IgD-negative memory B cell (primary cell): ENCODE measurements around the gene KCNN2. TPM values are rescaled to one million over a fixed set of nuclear protein-coding genes. Genes with fewer than 3 reads are reported as not detected.
"Not testable (repeated sequence)": the region's sequence is repeated elsewhere in the genome, so short reads cannot be mapped to it uniquely, and the experiment has no call there.

Source experiments
- H3K27ac Mint-ChIP-seq, 3 donors: one replicate each; pipeline ENCODE4 v1.8.0; 2020 to 2022; ENCODE audit warnings: mild to moderate bottlenecking in 3 of 3, mixed read lengths in 3 of 3, moderate library complexity in 1 of 3
- H3K27me3 Mint-ChIP-seq: one replicate; pipeline ENCODE4 v1.8.0; 2021; ENCODE audit warnings: mixed read lengths
- H3K36me3 Mint-ChIP-seq: one replicate; pipeline ENCODE4 v1.8.0; 2020; ENCODE audit warnings: mild to moderate bottlenecking, mixed read lengths
- H3K4me1 Mint-ChIP-seq, 3 donors: one replicate each; pipeline ENCODE4 v1.8.0; 2020 to 2022; ENCODE audit warnings: mixed read lengths in 3 of 3, mild to moderate bottlenecking in 1 of 3
- H3K4me3 Mint-ChIP-seq, 4 donors: one replicate each; pipeline ENCODE4 v1.8.0; 2020 to 2022; ENCODE audit warnings: mild to moderate bottlenecking in 4 of 4, mixed read lengths in 4 of 4, moderate library complexity in 3 of 4
- H3K9me3 Mint-ChIP-seq, 3 donors: one replicate each; pipeline ENCODE4 v1.8.0; 2020 to 2021; ENCODE audit warnings: mixed read lengths in 3 of 3, mild to moderate bottlenecking in 1 of 3
- polyA plus RNA-seq: library from polyadenylated mRNA; unstranded; fragments of 300-500 nt; fragmentation: Illumina TruSeq; gene quantifications from one replicate; pipeline ENCODE4 v1.2.3, GENCODE V29; 2021

KCNN2 gene
- polyA plus RNA-seq, 1 donor from 2014 or later = not detected

GRCh38 chr5:114427204-114427603 is 65.3 kb downstream of the KCNN2 start:
- Mint-ChIP-seq H3K4me1 (no peaks in the 10 kb centered on the region), H3K27ac (no peak overlapping the region), H3K9me3 (no peaks in the 10 kb centered on the region), H3K36me3 (no peaks in the 10 kb centered on the region), H3K27me3 (no peaks in the 10 kb centered on the region), H3K4me3 (no peak overlapping the region)

- no peaks in the 10 kb centered on the region for H3K4me1 Mint-ChIP-seq
- H3K9me3 Mint-ChIP-seq = no peaks in the 10 kb centered on the region
- no peaks in the 10 kb centered on the region for H3K27me3 Mint-ChIP-seq
- H3K4me3 Mint-ChIP-seq = no peak overlapping the region
- H3K27ac Mint-ChIP-seq = no peak overlapping the region
- H3K36me3 Mint-ChIP-seq = no peaks in the 10 kb centered on the region
These were observed 68.7 kb downstream of the KCNN2 start for GRCh38 chr5:114430532-114430931.

GRCh38 chr5:114432684-114433083 is 70.8 kb downstream of the KCNN2 start:
- not testable (repeated sequence) for H3K27me3 Mint-ChIP-seq, H3K27ac Mint-ChIP-seq, H3K4me1 Mint-ChIP-seq, H3K4me3 Mint-ChIP-seq, H3K9me3 Mint-ChIP-seq, H3K36me3 Mint-ChIP-seq

GRCh38 chr5:114434396-114435219 is 72.7 kb downstream of the KCNN2 start:
- Mint-ChIP-seq H3K9me3 (no peaks in the 10 kb centered on the region), H3K36me3 (peaks cover 5% of the 10 kb centered on the region), H3K27ac (no peak overlapping the region), H3K27me3 (peaks cover 5% of the 10 kb centered on the region), H3K4me3 (no peak overlapping the region), H3K4me1 (peaks cover 0 to 3% (median 0%) of the 10 kb centered on the region in 3 donors)

- H3K4me3 Mint-ChIP-seq = no peak overlapping the region
These were observed 73.3 kb downstream of the KCNN2 start for GRCh38 chr5:114435220-114435481.

GRCh38 chr5:114435885-114436299 is 74.0 kb downstream of the KCNN2 start:
- Mint-ChIP-seq H3K9me3 (no peaks in the 10 kb centered on the region), H3K27me3 (peaks cover 5% of the 10 kb centered on the region), H3K4me3 (no peak overlapping the region), H3K27ac (no peak overlapping the region), H3K36me3 (peaks cover 5% of the 10 kb centered on the region), H3K4me1 (peaks cover 0 to 3% (median 0%) of the 10 kb centered on the region in 3 donors)

More at GRCh38 chr5:114435220-114435481, 73.3 kb downstream of the KCNN2 start:
- H3K27ac Mint-ChIP-seq = no peak overlapping the region
- H3K4me1 Mint-ChIP-seq = peaks cover 0 to 3% (median 0%) of the 10 kb centered on the region in 3 donors
- peaks cover 5% of the 10 kb centered on the region for H3K36me3 Mint-ChIP-seq
- H3K9me3 Mint-ChIP-seq = no peaks in the 10 kb centered on the region
- peaks cover 5% of the 10 kb centered on the region for H3K27me3 Mint-ChIP-seq

DNA sequence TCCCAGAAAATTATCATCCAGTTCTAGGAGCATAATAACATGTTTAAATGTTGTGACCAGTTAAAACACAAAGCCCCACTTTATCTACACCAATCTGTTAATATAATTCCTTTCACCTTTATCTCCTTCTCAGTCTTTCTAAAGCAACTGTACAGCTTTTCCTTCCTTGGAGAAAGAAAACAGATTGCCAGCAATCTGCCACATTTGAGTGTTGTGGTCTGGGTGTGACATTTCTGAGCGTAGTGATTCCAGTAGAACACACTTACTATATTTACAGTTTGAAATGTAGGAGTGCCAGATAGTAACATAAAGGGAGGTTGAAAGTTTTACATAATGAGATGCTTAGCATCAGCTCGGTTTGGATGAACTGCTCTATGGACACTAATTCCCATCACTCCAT is 76.1 kb downstream of the KCNN2 start:
- Mint-ChIP-seq H3K4me3 (no peak overlapping the region), H3K27me3 (peaks cover 8% of the 10 kb centered on the region), H3K4me1 (peaks cover 0 to 3% (median 0%) of the 10 kb centered on the region in 3 donors), H3K9me3 (no peaks in the 10 kb centered on the region), H3K27ac (no peak overlapping the region), H3K36me3 (peaks cover 5% of the 10 kb centered on the region)

GRCh38 chr5:114438471-114438870 is 76.6 kb downstream of the KCNN2 start:
- no peaks in the 10 kb centered on the region for H3K9me3 Mint-ChIP-seq
- H3K4me1 Mint-ChIP-seq = peaks cover 0 to 3% (median 0%) of the 10 kb centered on the region in 3 donors
- H3K27me3 Mint-ChIP-seq = peaks cover 8% of the 10 kb centered on the region
- no peak overlapping the region for H3K4me3 Mint-ChIP-seq
- H3K27ac Mint-ChIP-seq = no peak overlapping the region
- peaks cover 5% of the 10 kb centered on the region for H3K36me3 Mint-ChIP-seq

GRCh38 chr5:114447084-114447773 is 85.4 kb downstream of the KCNN2 start:
- H3K4me1 Mint-ChIP-seq = peaks cover 0 to 7% (median 2%) of the 10 kb centered on the region in 3 donors
- peaks cover 10% of the 10 kb centered on the region for H3K27me3 Mint-ChIP-seq
- no peak overlapping the region for H3K27ac Mint-ChIP-seq
- H3K9me3 Mint-ChIP-seq = no peaks in the 10 kb centered on the region
- H3K36me3 Mint-ChIP-seq = no peaks in the 10 kb centered on the region
- no peak overlapping the region for H3K4me3 Mint-ChIP-seq

DNA sequence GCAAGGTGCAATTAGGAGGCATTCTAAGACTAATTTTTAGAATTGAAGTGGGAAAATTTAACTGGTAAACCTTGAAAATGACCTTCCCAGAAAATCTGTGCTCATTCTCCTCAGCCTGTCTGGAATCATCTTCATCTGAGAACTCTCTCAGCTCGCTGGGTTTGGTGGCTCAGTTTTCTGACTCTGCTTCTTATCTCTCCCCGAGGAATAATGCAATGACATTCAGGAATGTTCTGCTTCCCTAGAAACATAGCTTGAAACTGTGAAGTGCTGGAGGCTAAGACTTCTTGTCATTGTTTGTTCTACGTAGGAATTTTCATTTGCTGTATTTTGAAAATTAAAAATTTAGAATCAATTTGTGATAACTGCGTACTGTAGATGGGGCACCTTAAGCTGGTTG is 86.6 kb downstream of the KCNN2 start:
- peaks cover 0 to 7% (median 2%) of the 10 kb centered on the region in 3 donors for H3K4me1 Mint-ChIP-seq
- H3K27me3 Mint-ChIP-seq = peaks cover 8% of the 10 kb centered on the region
- H3K9me3 Mint-ChIP-seq = no peaks in the 10 kb centered on the region
- H3K4me3 Mint-ChIP-seq = no peak overlapping the region
- H3K36me3 Mint-ChIP-seq = no peaks in the 10 kb centered on the region
- H3K27ac Mint-ChIP-seq = no peak overlapping the region

DNA sequence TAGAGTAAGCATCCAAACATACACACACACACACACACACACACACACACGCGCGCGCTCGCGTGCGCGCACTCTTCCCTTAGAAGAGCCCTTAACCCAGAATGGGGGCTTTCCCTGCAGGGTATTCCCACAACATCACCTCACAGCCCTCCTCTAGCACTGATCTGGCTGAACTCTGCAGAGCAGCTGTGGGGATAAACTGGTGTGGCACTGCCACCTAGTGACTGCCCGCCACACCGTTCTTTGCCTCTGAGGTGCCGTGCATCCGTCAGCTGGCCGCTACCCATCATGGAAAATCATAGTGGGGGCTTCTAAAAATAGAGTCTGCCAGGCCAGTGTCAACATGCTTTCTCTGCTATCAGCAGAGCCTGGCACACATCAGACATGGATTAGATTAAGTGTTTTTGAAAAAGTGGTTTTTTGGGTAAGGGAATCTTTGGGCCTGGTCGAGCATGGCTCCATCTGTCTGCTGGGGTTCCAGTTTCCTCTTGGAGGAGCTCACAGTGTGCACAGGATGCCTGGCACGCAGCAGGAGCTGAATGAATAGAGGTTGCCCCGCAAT is 88.1 kb downstream of the KCNN2 start:
- no peak overlapping the region for H3K27ac Mint-ChIP-seq
- peaks cover 8% of the 10 kb centered on the region for H3K27me3 Mint-ChIP-seq

GRCh38 chr5:114450437-114450836 is 88.6 kb downstream of the KCNN2 start:
- peaks cover 8% of the 10 kb centered on the region for H3K27me3 Mint-ChIP-seq

More for the DNA sequence above, 88.1 kb downstream of the KCNN2 start:
- Mint-ChIP-seq H3K4me3 (no peak overlapping the region), H3K9me3 (no peaks in the 10 kb centered on the region), H3K36me3 (no peaks in the 10 kb centered on the region), H3K4me1 (peaks cover 0 to 7% (median 2%) of the 10 kb centered on the region in 3 donors)

GRCh38 chr5:114458726-114459125 is 96.9 kb downstream of the KCNN2 start:
- H3K4me3 Mint-ChIP-seq = no peak overlapping the region

More at GRCh38 chr5:114450437-114450836, 88.6 kb downstream of the KCNN2 start:
- Mint-ChIP-seq H3K36me3 (no peaks in the 10 kb centered on the region), H3K4me3 (peak overlapping the region in 1 of 4 donors; percentile 39), H3K9me3 (no peaks in the 10 kb centered on the region), H3K27ac (no peak overlapping the region), H3K4me1 (peaks cover 0 to 7% (median 2%) of the 10 kb centered on the region in 3 donors)

GRCh38 chr5:114467171-114467570 is 105.3 kb downstream of the KCNN2 start:
- no peaks in the 10 kb centered on the region for H3K36me3 Mint-ChIP-seq
- H3K9me3 Mint-ChIP-seq = no peaks in the 10 kb centered on the region
- peaks cover 0 to 2% (median 0%) of the 10 kb centered on the region in 3 donors for H3K4me1 Mint-ChIP-seq
- H3K27ac Mint-ChIP-seq = no peak overlapping the region
- H3K4me3 Mint-ChIP-seq = no peak overlapping the region
- H3K27me3 Mint-ChIP-seq = peaks cover 5% of the 10 kb centered on the region

More at GRCh38 chr5:114458726-114459125, 96.9 kb downstream of the KCNN2 start:
- no peaks in the 10 kb centered on the region for H3K9me3 Mint-ChIP-seq
- no peak overlapping the region for H3K27ac Mint-ChIP-seq
- H3K4me1 Mint-ChIP-seq = peaks cover 0 to 2% (median 0%) of the 10 kb centered on the region in 3 donors
- H3K36me3 Mint-ChIP-seq = no peaks in the 10 kb centered on the region
- peaks cover 4% of the 10 kb centered on the region for H3K27me3 Mint-ChIP-seq

- peaks cover 0 to 2% (median 0%) of the 10 kb centered on the region in 3 donors for H3K4me1 Mint-ChIP-seq
- no peak overlapping the region for H3K4me3 Mint-ChIP-seq
- peaks cover 5% of the 10 kb centered on the region for H3K27me3 Mint-ChIP-seq
- H3K9me3 Mint-ChIP-seq = no peaks in the 10 kb centered on the region
- no peaks in the 10 kb centered on the region for H3K36me3 Mint-ChIP-seq
- no peak overlapping the region for H3K27ac Mint-ChIP-seq
These were observed 105.9 kb downstream of the KCNN2 start for GRCh38 chr5:114467729-114468128.
